T-helper 9 cell (primary cell): ENCODE data around the gene ZNF474.

Source experiments
- DNase-seq: peaks from one replicate; pipeline ENCODE4 v3.0.0-alpha.2; 2020

The ZNF474 gene

DNA sequence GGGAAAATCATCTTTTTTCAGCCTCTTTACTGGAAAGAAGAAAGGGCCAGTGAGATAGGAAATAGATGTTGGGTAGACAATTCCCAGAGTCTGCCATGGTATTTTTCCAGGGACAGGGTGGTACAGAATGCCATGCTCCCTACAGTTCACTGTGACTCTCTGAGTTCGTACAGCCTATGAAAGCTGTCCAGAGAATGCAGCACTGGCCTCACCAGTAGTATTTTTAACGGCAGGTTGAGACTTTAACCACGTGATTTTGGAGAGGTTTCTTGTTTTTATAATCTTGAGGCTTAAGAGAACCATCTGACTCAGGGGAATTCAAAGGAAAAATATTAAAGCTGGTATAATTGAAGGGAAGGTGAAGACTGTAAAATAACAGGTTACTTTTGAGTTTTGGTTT is 10.1 kb upstream of the ZNF474 start:
- no peak for DNase-seq

DNA sequence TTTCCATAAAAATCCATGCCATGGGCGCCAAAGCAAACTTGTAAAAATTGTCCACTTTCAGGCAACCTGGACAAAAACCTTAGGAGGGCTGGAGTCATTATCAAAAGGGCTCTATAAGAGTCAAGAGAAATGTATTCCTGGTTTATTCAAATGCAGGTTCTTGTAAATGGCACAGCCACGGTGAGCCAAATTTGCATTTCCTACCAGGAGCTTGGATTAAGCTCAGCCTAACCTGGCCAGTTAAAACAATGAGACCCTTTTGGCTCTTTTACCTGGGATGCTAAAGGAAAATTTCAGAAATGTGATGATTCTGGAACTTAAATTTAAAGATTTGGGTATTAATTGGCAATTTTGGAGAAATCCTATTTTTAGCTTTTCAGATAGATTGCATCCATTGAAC is 8.9 kb upstream of the ZNF474 start:
- no peak for DNase-seq

DNA sequence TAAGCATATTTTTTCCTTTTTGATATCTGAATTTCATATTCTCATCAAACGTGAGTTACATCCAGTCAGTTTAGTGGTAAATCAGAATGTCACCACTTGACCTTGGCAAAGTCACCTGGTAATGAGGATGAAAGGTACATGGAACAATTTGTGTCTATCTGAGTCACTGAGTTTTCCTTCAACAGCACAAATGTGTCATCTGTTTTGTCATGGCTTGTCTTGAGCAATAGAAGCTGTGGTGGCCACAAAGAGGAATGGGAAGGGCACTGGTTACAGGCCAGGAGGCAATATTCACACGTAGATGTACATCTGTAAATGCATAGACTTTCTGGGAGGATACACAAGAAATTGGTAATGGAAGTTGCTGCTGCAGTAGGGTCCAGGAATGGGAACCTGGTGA is 8.4 kb upstream of the ZNF474 start:
- no peak for DNase-seq

DNA sequence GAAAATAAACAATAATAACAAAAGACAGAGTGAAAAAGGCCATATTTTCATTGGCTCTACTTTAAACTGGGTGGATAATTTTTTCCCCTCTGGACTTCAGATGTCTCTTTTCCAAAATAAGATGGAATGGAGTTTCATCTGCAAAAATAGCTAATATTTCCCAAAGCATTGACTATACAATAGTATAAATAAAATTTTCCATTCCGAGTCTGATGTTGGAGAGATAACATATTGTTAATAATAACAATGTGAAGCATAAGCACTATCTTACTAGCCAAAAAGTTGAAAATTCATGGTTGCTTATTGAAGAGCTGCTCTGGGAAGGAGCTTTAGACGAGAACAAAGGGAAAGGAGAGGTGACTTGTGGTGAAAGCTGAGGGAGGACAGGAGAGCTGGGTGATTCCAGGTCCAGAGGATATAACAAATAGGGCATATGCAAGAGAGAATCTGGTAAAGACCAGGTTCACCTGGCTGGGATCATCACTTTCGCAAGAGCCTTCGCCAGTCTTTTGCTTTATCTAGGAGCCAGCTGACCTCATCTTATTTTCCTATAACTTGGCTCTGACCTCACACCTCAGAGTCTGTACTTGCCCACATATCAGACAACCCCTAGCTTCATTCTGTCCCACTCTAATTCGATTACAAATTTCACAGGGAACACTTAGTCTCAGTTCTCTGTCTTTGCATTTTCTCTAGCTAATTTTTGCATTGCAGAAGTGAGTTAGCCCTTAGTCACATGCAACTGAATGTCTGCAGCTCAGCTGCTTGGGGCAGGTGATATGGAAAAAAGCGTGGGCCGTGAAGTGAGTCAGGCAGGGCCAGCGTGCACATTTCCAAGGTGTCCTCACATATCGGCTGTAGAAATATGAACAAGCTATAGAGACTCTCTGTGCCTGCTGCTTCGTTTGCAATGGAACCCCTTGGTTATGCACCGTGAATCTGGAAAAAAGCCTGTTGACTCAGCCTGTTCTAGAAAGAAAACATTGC is 7.6 kb upstream of the ZNF474 start:
- no peak for DNase-seq

DNA sequence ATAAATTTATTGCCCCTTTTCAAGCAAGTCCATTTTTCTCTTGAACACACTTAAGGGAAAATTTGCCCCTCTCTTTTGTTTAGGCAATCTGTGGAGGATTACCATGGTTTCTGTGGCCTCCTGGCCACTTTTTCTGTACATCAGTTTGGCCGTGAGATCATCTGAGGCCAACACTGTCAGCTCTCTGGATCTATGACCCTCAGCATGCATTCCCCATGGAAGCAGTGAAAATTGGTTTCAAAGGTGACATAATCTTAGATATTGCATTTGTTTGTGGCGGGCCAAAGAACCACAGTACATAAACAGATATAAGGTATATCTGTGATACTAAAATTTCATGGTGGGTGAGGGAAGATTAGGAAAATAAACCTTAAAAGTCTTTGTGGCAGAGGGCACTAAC is 4.6 kb upstream of the ZNF474 start:
- DNase-seq, result no peak

DNA sequence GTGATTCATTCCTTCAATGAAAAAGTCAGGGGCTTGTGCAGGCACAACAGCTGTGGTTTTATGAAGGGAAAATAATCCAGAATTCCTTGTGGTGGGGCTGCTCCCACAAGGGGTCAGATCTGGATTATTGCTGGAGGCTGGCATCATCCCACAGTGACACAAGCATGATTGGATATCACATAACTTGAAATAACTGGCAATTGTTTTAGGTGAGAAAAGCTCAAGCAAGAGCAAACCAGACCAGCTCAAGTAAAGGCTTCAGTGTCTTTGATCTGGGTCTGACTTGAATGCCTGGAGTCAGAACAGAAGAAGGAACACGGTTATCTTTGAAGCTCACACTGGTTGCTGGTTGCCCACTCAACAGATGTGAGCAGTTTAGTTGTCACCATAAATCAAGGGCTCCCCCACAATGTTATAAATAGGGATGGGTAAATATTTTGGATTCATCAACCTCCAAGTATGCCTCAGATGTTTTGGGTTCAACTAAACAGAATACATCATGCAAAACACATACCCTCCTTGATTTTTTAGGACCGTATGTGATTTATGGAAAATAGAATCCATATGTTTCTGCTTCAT is 3.1 kb upstream of the ZNF474 start:
- DNase-seq, result no peak

DNA sequence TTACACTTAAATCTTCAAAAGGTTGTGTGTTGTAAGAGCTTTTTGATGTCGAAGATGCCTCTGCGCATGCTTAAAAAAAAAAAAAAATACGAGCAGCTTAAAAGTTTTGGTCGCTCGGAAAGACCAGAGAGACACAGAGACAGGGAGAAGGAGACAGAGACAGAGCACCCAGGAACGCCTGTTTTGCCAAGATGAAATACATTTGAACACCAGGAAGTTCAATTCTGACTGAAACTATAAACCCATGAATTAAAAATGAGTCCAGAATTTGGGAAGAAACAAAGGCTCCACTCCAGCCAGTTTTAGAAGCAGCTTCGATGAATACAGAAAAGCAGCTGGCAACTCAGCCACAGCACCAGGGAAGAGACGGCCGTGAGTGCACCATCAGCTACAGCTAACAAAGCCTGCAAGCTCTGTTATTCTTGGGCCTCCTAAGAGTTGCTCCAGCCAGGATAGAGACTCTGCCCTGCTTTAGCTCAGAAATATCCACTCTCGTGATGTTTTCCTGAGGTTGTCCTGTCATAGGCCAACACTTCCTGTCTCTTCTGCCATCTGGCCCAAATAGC is 2.5 kb upstream of the ZNF474 start:
- DNase-seq, result no peak

DNA sequence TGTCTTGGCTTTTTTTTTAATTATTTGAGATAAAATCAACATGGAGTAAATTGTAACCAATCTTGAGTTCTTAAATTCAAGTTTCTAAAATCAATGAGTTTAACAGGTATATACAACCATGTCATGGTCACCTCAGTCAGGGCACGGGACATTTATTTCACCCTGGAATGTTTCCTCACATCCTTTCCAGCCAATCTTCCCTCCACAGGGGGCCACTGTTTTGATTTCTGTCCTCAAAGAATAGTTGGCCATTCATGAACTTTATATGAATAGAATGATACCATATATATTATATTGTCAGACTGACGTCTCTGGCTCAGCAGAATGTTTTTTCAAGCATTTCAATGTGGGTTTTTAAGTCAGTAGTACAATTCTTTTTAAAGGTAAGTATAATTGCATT is 806 bp downstream of the ZNF474 start:
- no peak for DNase-seq

DNA sequence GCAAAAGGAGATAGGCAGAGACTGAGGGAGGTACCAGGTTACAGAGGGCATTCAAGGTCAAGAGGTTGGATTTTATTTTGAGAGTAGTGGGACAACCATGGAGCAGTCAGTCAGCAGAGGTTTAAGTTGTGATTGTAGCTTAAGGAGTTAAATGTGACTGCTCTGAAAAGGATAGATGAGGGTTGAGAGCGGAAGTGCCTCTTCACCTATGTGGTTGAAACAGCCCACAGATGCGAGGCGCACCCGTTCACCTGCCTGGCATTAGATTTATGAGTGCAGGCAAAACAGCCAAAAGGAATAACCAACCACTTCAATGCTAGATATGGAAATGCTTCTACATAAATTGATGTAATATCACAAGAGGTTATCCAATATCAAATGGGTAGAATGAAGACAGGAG is 8.4 kb downstream of the ZNF474 start:
- DNase-seq, result no peak

DNA sequence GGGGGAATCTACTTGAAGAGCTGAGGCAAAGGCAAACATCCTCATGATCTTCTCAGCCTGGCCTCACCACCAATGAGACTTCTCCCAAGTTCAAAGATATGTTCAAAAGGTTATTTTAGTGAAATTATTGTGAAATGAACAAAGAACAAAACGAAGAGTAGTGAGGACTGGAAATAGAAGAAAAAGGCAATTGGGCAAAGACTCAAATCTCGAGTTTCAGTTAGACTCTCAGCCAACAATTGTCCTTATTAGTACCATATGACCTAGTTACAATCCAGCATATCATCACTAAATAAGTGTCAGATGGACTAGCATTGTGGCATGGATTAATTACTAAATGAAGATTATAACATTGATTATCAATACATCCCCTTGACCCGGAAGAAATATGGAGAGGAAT is 9.0 kb downstream of the ZNF474 start:
- DNase-seq, result no peak

DNA sequence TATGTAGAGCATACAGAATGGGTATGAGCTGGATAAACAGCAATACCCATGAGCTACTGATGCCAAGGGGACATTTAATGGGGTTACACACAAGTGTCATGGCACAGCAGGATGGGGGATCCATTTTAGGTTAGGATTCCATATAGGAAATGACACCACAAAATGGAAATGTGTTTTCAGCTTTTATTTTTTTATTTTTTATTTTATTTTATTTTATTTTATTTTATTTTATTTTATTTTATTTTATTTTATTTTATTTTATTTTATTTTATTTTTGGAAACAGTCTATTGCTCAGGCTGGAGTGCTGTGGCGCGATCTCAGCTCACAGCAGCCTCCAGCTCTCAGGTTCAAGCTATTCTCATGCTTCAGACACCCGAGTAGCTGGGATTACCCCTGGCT is 11.6 kb downstream of the ZNF474 start:
- no peak for DNase-seq

DNA sequence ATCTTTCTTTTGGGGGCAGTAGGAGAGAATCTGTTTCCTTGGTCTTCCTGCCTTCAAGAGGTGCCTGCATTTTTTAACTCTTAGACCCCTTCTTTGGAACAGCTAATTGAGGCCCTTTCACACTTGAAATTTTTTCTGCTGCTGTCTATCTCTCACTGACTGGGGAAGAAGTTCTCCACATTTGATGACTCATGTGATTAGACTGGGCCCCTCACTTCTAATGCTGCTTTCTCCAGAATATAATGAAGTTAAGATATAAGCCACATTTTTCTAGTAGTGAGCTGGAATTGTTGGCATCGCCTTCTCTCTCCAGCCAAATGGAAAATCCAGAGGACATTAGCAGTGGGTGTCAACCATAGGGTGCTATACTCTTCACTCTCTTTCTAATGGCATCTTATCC is 12.4 kb downstream of the ZNF474 start:
- no peak for DNase-seq

DNA sequence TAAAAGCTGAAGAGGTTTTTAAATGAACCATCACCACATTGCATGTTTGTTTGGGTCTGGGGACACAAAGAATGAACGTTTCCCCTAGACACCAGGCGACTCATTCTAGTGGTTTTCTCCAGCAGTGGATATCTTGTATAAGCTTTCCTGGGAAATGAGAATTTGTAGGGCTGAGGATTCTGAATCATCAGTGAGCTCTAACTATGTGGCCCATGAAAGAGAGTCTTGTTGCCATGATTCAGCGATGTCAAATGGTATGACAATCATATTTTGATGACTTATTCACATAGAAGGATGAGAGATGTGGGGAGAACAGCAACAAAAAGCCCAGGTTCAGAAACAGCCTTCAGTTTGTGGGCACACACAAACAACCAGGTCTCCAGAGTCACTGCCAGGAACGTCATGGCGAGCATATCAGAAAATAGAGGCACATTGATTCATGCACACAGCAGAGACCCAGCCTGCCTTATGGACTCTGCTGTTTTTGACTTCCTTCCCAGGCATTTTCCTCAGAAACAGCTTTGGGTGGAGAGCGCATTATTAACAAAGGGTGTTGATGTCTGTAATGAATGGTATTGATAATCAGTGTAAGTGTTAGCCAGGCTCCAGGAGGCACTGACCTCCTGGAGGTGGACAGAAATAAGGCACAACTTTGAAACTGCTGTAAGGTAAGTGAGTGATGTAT is 13.3 kb downstream of the ZNF474 start:
- no peak for DNase-seq

DNA sequence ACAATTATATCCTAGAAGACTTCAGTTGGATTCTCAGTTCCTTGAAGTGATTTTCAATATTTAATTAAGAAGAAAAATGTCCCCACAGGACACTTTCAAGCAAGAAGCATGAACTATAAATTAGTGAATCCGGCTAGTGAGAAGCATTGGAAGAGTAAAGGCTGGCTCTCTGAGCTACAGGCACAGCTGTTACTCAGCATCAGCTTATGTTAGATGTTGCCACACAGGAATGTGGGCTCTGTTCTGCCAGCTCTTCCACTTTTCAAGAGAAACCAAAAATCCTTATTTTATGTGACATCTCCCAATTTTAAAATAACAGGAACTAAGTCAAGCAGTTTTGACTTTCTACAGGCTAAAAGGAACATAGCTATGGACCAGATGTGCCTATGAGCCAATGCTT is 14.9 kb downstream of the ZNF474 start:
- no peak for DNase-seq

DNA sequence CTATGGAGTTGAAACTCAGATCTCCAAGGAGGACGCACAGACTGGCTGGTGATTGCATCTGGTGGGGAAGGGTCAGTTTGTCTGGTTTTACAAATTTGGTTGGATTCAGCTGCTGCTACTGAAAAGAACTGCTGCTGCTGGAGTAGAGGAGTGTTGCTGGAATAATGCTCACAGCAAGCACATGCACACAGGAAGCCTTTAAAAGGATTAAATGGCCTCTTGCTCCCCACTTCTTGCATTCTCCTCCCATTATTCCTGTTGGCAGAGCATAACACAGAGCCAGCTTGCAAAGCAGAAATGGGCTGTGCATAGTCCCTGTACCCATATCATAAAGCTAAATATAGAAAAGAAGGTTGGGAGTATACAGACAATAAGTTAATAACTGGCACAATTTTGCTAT is 16.6 kb downstream of the ZNF474 start:
- DNase-seq, result no peak

DNA sequence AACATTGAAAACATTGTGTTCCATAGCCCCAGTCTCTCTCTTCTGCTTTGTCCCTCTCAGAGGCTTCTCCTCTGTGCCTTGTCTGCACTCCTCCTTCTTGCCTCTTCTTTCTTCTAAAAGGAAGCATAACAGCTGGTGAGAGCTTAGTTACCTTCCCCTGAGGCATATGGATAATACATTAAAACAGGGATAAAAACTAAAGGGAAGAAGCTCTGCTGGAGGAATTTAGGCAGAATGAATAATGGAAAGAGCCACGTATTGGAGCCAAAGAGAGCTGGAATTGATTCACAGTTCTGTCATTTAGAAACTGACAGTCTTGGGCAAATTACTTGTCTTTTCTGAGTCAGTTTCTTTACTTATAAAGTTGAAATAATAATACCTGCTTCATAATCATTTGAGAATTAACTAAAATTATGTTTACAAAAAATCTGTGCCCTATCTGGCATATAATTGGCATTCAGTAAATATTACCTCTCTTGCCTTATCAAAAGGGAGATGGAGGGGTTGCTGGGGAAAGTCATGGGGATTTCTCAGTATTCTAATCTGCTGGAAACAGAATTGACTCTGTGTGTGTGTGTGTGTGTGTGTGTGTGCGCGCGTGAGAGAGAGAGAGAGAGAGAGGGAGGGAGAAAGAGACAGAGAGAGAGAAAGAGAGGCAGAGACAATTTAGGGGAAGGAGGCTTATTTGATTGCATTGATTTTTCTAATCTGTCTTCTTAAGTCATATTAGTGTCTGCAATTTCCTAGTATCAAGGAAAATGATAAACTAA is 20.2 kb downstream of the ZNF474 start:
- no peak for DNase-seq

DNA sequence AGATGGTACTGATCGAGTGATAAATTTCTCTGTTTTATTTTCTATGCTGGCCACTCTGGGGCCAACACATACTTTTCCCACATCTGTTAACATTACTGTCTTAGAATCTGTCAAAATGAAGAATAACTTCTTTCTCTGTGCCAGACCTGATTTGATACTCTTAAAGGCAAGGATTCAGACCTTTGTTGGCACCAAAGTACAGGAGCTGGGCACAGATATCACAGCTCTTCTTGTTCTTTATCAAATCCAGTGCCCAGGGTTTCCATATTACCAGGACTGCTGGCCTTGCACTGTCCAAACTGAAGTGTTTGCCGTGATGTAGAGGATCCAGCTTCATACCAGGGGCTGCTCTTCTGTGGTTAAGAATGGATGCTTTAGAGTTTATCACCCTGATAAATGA is 20.9 kb downstream of the ZNF474 start:
- DNase-seq, result no peak

DNA sequence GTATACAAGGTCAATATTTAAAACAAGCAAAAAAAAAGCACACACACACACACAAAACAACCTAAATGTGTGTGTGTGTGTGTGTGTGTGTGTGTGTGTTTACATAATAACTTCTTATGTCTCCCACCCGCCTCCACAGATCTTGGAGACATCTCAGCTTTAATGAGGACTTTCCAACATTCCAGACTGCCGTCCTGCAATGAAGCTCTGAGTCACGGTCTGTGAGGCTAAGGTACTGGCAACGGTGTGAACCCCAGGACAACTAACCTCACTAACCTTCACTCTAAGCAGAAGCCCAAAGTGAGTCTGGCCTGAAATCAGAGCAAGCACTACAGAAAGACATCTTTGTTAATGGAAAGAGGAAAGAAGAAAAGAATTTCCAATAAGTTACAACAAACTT is 22.3 kb downstream of the ZNF474 start:
- no peak for DNase-seq

DNA sequence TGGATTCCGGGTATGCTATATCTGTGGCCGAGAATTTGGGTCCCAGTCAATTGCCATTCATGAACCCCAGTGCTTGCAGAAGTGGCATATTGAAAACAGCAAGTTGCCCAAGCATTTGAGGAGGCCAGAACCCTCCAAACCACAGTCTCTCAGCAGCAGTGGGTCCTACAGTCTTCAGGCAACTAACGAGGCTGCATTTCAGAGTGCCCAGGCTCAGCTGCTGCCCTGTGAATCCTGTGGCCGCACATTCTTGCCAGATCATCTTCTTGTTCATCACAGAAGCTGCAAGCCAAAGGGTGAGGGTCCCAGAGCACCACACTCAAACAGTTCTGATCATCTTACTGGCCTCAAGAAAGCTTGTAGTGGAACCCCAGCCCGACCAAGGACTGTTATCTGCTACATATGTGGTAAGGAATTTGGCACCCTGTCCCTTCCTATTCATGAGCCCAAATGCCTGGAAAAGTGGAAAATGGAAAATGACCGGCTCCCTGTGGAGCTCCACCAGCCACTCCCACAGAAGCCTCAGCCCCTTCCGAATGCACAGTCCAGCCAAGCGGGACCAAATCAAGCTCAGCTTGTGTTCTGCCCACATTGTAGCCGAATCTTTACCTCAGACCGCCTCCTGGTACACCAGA is 23.0 kb downstream of the ZNF474 start:
- DNase-seq, result no peak

DNA sequence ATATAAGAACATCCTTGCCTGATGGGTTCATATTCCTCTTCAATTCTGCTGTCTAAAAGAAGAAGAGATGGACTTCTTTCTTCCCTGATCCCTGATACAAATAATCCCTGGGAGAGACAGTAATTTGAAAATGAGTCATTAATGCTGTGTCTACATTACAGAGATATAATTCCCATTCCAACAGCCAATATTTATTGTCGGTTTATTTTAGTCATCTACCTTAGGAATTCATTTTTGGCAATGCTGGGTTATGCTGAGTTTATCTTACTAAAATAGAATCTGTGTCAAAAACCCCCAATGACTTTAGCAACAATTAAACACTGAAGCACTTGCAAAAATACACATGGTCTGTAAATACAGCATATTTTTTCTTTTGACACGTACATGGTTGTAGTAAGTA is 23.9 kb downstream of the ZNF474 start:
- DNase-seq, result no peak

DNA sequence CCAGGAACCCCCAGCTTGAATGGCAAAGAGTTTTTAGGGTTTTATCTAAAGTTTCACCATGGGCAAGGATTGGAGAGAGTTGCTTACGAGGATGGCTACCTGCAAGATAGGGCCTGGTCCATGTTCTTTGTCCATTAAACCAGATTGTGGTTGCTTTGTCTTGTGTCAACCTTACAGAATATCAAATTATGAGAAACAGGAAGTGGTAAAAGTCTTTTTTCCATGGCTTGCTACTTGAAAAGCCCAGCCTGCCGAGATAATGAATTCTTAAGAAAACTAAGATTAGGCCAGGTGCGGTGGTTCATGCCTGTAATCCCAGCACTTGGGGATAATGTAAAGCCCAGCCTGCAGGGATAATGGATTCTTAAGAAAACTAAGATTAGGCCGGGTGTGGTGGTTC is 24.4 kb downstream of the ZNF474 start:
- no peak for DNase-seq

DNA sequence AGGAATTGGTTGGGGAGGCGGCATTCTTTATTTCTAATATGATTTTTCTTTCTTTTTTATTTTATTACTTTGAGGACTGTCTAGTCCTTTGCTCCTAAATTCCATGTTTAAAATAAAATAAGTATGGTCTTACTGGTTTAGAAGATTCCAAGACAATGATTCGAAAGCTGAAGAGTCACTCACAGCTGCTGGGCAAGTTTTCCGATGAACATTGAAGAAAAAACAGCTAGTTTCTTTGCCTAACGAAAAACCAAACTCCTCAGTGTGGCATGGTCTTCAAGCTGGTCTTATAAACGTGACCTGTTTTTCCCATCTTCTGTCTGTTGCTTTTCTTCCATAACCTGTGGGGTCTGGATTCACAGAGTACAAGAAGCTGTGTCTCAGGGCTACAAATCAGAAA is 25.1 kb downstream of the ZNF474 start:
- DNase-seq, result no peak
